ENCODE measurements around the gene SDK2.

Gene SDK2

GRCh38 chr17:73500414-73500999, 143.7 kb downstream of the SDK2 start:
- FAIRE-seq, result no peak
- no peak for TF ChIP-seq POU2F2 (IDR thresholded peaks at IDR 0.05; ENCODE audit: low read depth, low read length)
- TF ChIP-seq SPI1 (IDR thresholded peaks at IDR 0.05; ENCODE audit: low read depth, low read length), result no peak
- TF ChIP-seq POLR2AphosphoS5 (IDR thresholded peaks at IDR 0.05; ENCODE audit: low read depth, low read length), result no peak
- no peak for TF ChIP-seq POLR2A (IDR thresholded peaks at IDR 0.05; ENCODE audit: low read depth, low read length)
- no peak for TF ChIP-seq TAF1 (IDR thresholded peaks at IDR 0.05; ENCODE audit: low read depth, low read length)
- TF ChIP-seq PAX5 (IDR thresholded peaks at IDR 0.05; ENCODE audit: insufficient read depth, low read length, severe bottlenecking), result no peak
- DNase-seq (ENCODE audit: insufficient read length, low spot score), result no peak

GRCh38 chr17:73498886-73499554, 145.2 kb downstream of the SDK2 start:
- TF ChIP-seq POLR2AphosphoS5 (IDR thresholded peaks at IDR 0.05; ENCODE audit: low read depth, low read length) (no peak), POLR2A (IDR thresholded peaks at IDR 0.05; ENCODE audit: low read depth, low read length) (no peak), TAF1 (IDR thresholded peaks at IDR 0.05; ENCODE audit: low read depth, low read length) (no peak), PAX5 (IDR thresholded peaks at IDR 0.05; ENCODE audit: insufficient read depth, low read length, severe bottlenecking) (no peak), SPI1 (IDR thresholded peaks at IDR 0.05; ENCODE audit: low read depth, low read length) (no peak), POU2F2 (IDR thresholded peaks at IDR 0.05; ENCODE audit: low read depth, low read length) (no peak)
- DNase-seq (ENCODE audit: insufficient read length, low spot score), result no peak
- no peak for FAIRE-seq

- FAIRE-seq (no peak), DNase-seq (ENCODE audit: insufficient read length, low spot score) (no peak)
- TF ChIP-seq POLR2AphosphoS5 (IDR thresholded peaks at IDR 0.05; ENCODE audit: low read depth, low read length) (no peak), POLR2A (IDR thresholded peaks at IDR 0.05; ENCODE audit: low read depth, low read length) (no peak), PAX5 (IDR thresholded peaks at IDR 0.05; ENCODE audit: insufficient read depth, low read length, severe bottlenecking) (no peak), TAF1 (IDR thresholded peaks at IDR 0.05; ENCODE audit: low read depth, low read length) (no peak), SPI1 (IDR thresholded peaks at IDR 0.05; ENCODE audit: low read depth, low read length) (no peak), POU2F2 (IDR thresholded peaks at IDR 0.05; ENCODE audit: low read depth, low read length) (no peak)
These were observed 146.1 kb downstream of the SDK2 start for GRCh38 chr17:73498176-73498575.

GRCh38 chr17:73497721-73498120, 146.5 kb downstream of the SDK2 start:
- DNase-seq (ENCODE audit: insufficient read length, low spot score) (no peak), FAIRE-seq (no peak)
- TF ChIP-seq PAX5 (IDR thresholded peaks at IDR 0.05; ENCODE audit: insufficient read depth, low read length, severe bottlenecking) (no peak), POLR2A (IDR thresholded peaks at IDR 0.05; ENCODE audit: low read depth, low read length) (no peak), POU2F2 (IDR thresholded peaks at IDR 0.05; ENCODE audit: low read depth, low read length) (no peak), TAF1 (IDR thresholded peaks at IDR 0.05; ENCODE audit: low read depth, low read length) (no peak), POLR2AphosphoS5 (IDR thresholded peaks at IDR 0.05; ENCODE audit: low read depth, low read length) (no peak), SPI1 (IDR thresholded peaks at IDR 0.05; ENCODE audit: low read depth, low read length) (no peak)

- TF ChIP-seq POLR2AphosphoS5 (IDR thresholded peaks at IDR 0.05; ENCODE audit: low read depth, low read length) (no peak), POU2F2 (IDR thresholded peaks at IDR 0.05; ENCODE audit: low read depth, low read length) (no peak), PAX5 (IDR thresholded peaks at IDR 0.05; ENCODE audit: insufficient read depth, low read length, severe bottlenecking) (no peak), TAF1 (IDR thresholded peaks at IDR 0.05; ENCODE audit: low read depth, low read length) (no peak), SPI1 (IDR thresholded peaks at IDR 0.05; ENCODE audit: low read depth, low read length) (no peak), POLR2A (IDR thresholded peaks at IDR 0.05; ENCODE audit: low read depth, low read length) (no peak)
- FAIRE-seq (no peak), DNase-seq (ENCODE audit: insufficient read length, low spot score) (no peak)
These were observed 148.0 kb downstream of the SDK2 start for GRCh38 chr17:73496232-73496631.

- no peak for TF ChIP-seq SPI1 (IDR thresholded peaks at IDR 0.05; ENCODE audit: low read depth, low read length)
- TF ChIP-seq POLR2AphosphoS5 (IDR thresholded peaks at IDR 0.05; ENCODE audit: low read depth, low read length), result no peak
- no peak for TF ChIP-seq PAX5 (IDR thresholded peaks at IDR 0.05; ENCODE audit: insufficient read depth, low read length, severe bottlenecking)
- no peak for TF ChIP-seq TAF1 (IDR thresholded peaks at IDR 0.05; ENCODE audit: low read depth, low read length)
- no peak for TF ChIP-seq POU2F2 (IDR thresholded peaks at IDR 0.05; ENCODE audit: low read depth, low read length)
- TF ChIP-seq POLR2A (IDR thresholded peaks at IDR 0.05; ENCODE audit: low read depth, low read length), result no peak
- FAIRE-seq (no peak), DNase-seq (ENCODE audit: insufficient read length, low spot score) (no peak)
These were observed 148.6 kb downstream of the SDK2 start for GRCh38 chr17:73495641-73496040.

- no peak for DNase-seq (ENCODE audit: insufficient read length, low spot score)
- no peak for TF ChIP-seq POLR2A (IDR thresholded peaks at IDR 0.05; ENCODE audit: low read depth, low read length)
- TF ChIP-seq SPI1 (IDR thresholded peaks at IDR 0.05; ENCODE audit: low read depth, low read length), result no peak
- no peak for FAIRE-seq
These were observed 149.3 kb downstream of the SDK2 start for GRCh38 chr17:73494950-73495349.

- no peak for FAIRE-seq
- DNase-seq (ENCODE audit: insufficient read length, low spot score), result no peak
- TF ChIP-seq TAF1 (IDR thresholded peaks at IDR 0.05; ENCODE audit: low read depth, low read length), result no peak
- no peak for TF ChIP-seq PAX5 (IDR thresholded peaks at IDR 0.05; ENCODE audit: insufficient read depth, low read length, severe bottlenecking)
- no peak for TF ChIP-seq POLR2A (IDR thresholded peaks at IDR 0.05; ENCODE audit: low read depth, low read length)
- no peak for TF ChIP-seq POLR2AphosphoS5 (IDR thresholded peaks at IDR 0.05; ENCODE audit: low read depth, low read length)
- TF ChIP-seq SPI1 (IDR thresholded peaks at IDR 0.05; ENCODE audit: low read depth, low read length), result no peak
- no peak for TF ChIP-seq POU2F2 (IDR thresholded peaks at IDR 0.05; ENCODE audit: low read depth, low read length)
These were observed 150.0 kb downstream of the SDK2 start for GRCh38 chr17:73493956-73494926.
